GM08714 (cell line): ENCODE results near the gene ZNF217.
"Not testable (repeated sequence)": the region's sequence is repeated elsewhere in the genome, so short reads cannot be mapped to it uniquely, and the experiment has no call there.

ENCODE experiments used
- H3K4me3 ChIP-seq: fragments of 200-500 bp; sonication (Bioruptor generic); 2 replicates; pipeline ENCODE4 v1.5.1; 2014; ENCODE audit warnings: mild to moderate bottlenecking, low read length, inconsistent platforms
- ZNF274 ChIP-seq: IDR thresholded peaks from 2 replicates; pipeline ENCODE4 v1.6.1; 2012; ENCODE audit warnings: mild to moderate bottlenecking, low read depth, low read length

The ZNF217 gene

DNA sequence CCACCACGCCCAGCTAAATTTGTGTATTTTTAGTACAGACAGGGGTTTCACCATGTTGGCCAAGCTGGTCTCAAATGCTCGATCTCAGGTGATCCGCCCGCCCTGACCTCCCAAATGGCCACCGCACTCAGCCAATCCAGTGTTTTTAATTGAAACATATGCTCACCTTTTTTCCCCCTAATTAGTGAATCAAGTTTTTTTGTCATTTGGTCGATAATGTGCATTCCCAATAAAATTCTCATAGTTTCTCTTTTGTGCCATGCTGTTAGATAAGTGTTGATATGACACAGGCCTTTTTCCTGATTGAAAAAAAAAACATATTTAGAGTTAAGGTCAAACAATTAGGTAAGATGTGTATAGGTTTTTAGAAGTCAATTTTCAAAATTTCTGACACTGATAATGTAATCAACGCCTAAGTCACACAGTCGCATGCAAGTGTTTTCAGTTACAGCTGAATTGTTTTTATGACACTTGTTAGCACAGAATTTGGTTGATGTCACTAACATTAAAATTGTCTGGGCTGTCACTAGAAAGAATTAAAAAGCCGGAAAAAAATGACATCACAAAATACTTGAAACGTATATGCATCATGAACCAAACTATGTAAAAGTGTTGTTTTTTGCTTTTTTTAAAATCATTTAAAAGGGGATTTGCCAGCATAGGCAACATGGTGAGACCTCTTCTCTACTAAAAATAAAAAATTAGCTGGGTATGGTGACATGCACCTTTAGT is 21.9 kb downstream of the ZNF217 start:
- no peak overlapping the region for H3K4me3 ChIP-seq
- TF ChIP-seq ZNF274: no peak

DNA sequence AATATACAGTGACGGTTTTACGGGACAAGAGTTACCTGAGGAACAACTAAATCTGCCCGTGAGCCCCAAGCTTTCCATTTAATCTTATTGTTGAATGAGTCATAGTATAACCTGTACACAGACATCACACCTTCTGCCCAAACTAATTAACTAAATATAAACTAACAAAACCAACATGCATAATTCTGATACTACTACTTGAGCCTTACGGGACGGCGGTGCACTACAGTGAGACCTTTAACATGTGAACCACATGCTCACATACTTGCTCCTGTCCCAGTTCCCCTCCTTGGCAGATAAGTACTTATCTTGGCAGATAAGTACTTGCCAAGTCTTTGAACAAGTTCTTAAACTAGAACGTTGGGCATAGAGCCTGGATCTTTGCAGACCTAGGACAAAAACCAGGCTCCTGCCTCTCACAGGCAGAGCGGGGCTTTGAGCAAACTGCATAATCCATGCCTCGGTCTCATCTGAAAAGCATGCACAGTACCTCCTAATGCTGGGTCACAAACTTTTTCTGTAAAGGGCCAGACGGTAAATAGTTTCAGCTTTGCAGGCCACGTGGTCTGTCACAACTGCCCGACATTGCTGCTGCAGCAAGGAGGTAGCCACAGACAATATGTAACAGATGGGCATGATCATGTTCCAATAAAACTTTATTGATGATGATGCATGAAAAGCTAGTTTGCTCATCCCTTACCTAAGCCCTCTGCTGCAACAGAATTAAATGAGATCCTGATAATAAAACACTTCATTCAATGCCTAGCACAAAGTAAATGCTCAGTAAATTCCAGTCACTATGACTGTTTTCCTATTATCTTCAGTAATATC is 23.0 kb downstream of the ZNF217 start:
- no peak overlapping the region for H3K4me3 ChIP-seq
- no peak for TF ChIP-seq ZNF274

DNA sequence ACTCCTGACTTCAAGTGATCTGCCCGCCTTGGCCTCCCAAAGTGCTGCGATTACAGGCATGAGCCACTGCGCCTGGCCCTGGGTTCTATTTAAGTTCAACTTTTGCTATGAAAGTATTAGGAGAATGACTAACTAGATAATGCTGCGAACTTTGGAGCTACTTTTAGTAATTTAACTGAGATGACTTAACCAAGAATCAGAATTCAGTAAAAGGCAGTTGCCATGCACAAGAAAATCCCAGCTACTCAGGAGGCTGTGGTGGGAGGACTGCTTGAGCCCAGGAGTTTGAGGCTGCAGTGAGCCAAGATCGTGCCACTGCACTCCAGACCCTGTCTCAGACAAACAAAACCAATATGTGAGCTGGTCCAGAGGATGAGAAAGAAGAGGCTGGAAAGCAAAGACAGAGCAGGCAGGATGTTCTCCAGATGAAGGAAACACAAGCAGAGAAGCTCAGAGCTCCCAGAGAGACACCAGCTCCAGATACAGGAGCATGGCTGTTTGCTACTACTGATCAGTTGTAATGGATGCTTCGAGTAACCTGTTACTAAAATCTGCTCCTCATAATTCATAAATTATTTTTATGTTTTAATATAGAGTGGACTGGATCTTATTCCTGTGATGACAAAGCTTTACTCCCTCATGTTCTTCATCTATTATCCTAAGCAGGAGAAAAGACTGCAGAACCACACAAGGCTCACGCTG is 23.9 kb downstream of the ZNF217 start:
- no peak for TF ChIP-seq ZNF274
- H3K4me3 ChIP-seq: no peak overlapping the region

DNA sequence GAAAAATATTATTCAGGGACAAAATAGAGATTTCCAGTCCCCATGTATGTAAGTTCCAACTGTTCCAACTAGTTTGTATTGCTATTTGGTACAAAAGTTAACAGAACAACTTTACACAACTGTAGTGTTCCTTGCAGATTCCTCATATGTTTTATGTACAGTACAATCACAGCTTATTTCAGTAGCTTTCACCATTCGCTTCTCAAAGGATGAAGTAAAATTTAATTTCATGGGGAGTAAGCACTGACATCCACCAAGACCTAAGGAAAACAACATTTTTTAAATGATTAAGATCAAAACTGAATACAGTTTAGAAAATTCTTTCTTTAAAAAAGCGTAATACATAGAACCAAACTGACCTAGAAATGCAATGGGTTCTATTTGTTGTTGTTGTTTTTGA is 24.6 kb downstream of the ZNF217 start:
- TF ChIP-seq ZNF274: no peak
- H3K4me3 ChIP-seq: no peak overlapping the region

DNA sequence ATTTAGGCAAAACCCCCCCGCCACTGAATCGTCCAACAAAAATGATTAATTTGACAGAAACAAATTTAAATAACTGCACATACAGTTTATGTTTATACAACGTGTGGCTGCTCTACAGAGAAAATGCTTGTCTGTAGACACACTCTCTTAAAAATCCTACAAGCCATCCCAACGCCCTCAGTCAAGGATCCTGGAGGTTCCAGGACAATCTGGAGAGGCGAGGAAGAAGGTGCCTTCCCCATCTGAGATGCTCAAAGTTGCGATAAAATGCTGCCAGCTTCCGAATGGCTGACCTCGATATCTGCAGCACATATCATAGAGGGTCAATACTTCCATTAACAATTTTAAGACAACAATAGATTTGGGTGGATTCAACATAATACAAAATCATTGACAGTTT is 25.3 kb downstream of the ZNF217 start:
- H3K4me3 ChIP-seq: no peak overlapping the region
- no peak for TF ChIP-seq ZNF274

DNA sequence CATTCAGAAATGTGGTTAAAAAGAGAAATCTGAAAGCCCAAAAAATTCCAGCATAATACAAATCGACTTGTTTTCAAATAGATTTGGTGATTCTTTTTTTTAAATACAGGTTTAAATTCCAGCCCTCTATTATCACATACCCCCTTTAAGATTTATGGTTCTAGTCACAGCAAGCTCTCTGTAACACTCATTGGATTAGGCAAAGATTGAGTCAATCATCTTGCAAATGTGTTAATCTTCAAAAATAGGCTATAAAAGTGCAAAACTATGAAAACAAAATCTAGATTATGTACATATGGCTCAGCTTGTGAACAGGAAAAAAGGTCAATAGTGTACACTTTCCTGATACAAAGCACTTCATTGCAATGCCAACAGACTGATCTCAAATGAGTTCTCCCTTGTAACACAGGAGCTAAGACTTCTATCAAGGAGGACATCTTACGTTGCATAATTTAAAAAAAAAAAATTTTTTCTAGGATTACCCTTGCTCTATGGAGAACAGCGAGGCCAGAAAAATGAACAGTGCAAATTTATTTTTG is 26.2 kb downstream of the ZNF217 start:
- TF ChIP-seq ZNF274: no peak
- no peak overlapping the region for H3K4me3 ChIP-seq

DNA sequence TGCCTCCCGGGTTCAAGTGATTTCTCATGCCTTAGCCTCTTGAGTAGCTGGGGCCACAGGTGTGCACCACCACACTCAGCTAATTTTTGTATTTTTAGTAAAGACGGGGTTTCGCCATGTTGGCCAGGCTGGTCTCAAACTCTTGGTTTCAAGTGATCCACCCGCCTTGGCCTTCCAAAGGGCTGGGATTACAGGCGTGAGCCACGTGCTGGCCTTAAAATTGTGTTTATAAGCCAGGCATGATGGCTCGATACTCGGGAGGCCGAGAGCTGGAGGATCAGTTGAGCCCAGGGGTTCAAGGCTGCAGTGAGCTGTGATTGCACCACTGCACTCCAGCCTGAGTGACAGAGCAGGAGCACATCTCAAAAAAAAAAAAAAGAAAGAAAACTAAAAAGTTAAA is 27.0 kb downstream of the ZNF217 start:
- not testable (repeated sequence) for H3K4me3 ChIP-seq

DNA sequence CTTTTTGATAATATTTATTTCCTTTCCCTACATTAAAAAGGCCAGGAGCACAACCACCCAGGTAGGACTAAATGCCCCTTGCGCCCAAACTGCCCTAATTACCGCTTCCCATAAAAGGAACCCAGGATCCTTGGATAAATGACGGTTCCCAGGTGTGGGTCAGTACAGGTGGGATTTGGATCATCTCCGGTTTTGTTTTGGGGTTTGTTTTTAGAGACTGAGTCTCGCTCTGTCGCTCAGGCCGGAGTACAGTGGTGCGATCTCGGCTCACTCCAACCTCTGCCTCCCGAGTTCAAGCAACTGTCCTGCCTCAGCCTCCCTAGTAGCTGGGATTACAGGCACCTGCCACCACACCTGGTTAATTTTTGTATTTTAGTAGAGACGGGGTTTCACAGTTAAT is 28.4 kb downstream of the ZNF217 start:
- H3K4me3 ChIP-seq: no peak overlapping the region
- TF ChIP-seq ZNF274: no peak

DNA sequence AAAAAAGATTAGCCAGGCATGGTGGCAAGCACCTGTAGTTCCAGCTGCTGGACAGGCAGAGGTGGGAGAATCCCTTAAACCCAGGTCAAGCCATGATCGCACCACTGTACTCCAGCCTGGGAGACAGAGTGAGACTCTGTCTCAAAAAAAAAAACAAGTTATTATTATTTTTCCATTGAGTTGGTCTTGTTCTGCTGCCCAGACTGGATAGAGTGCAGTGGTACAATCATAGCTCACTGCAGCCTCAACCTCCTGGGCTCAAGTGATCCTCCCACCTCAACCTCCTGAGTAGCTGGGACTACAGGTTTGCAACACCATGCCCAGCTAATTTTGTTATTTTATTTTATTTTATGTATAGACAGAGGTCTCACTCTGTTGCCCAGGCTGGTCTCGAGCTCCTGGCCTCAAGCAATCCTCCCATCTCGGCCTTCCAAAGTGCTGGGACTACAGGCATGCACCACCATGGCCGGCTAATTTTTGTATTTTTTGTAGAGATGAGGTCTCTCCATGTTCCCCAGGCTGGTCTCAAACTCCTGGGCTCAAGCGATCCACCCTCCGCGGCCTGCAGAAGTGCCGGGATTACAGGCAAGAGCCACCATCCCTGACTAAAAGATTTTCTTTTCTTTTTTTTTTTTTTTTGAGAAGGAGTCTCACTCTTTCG is 31.4 kb downstream of the ZNF217 start:
- not testable (repeated sequence) for H3K4me3 ChIP-seq

DNA sequence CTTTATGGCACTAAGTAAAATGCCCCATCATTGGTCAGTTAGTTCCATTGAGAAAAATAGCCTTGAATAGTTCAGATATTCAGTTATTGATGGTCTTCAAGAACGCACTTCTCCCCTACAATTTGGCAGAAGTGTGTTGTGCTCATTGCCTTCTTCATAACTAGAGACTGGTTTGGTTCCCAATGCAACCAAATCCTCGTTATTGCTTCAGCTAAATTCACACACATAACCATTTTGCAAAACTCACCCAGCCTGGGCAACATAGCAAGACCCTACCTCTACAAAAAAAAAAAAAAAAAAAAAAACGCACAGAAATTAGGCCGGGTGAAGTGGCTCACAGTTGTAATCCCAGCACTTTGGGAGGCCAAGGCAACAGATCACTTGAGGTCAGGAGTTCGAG is 32.1 kb downstream of the ZNF217 start:
- TF ChIP-seq ZNF274: no peak
- H3K4me3 ChIP-seq: no peak overlapping the region

DNA sequence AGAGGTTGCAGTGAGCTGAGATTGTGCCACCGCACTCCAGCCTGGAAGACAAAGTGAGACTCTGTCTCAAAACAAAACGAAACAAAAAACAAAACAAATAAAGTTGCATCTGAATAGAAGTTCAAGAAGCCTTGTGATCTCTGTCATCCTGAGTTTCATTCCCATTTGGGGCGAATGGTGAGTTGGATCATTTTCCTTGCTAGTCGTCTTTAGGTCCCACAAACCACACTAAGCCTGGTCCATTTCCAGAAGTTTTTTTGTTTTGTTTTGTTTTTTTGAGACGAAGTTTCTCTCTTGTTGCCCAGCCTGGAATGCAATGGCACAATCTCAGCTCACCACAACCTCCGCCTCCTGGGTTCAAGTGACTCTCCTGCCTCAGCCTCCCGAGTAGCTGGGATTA is 33.8 kb downstream of the ZNF217 start:
- H3K4me3 ChIP-seq: no peak overlapping the region
- no peak for TF ChIP-seq ZNF274

DNA sequence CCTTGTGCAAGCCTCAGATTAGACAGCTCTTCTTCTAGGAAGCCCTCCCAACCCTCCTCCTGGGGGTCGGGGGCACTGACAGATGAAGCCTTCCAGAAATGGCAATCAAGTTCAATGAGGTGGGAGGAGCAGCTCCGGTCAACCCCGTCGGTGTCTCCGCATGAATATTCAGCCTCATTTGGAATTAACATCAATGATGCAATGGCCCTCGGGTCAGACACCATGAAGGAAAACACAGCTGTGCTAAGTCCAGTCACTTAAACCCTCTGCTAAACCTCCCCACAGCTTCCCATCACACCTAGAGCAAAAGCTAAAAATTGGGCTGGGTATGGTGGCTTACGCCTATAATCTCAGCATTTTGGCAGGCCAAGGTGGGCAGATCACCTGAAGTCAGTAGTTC is 36.5 kb downstream of the ZNF217 start:
- H3K4me3 ChIP-seq: no peak overlapping the region
- TF ChIP-seq ZNF274: no peak

DNA sequence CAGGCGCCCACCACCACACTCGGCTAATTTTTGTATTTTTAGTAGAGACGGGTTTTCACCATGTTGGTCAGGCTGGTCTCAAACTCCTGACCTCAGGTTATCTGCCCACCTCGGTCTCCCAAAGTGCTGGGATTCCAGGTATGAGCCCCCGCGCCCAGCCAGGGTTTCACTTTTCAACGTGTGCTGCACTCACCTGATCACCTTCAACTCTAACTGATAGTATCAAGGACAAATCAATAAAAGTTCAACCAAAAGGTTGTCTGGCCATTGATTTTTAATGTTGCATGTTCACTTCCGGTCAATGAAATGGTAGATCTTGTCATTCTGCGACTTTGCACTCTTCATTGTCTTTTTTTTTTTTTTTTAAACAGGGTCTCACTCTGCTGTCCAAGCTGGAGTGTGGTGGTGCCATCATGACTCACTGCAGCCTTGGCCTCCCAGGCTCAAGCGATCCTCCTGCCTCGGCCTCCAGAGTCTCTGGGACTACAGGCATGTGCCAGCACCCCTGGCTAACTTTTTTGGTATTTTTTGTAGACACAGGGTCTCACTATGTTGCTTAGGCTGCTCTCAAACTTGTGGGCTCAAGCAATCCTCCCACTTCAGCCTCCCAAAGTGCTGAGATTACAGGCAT is 37.3 kb downstream of the ZNF217 start:
- no peak overlapping the region for H3K4me3 ChIP-seq
- TF ChIP-seq ZNF274: no peak

DNA sequence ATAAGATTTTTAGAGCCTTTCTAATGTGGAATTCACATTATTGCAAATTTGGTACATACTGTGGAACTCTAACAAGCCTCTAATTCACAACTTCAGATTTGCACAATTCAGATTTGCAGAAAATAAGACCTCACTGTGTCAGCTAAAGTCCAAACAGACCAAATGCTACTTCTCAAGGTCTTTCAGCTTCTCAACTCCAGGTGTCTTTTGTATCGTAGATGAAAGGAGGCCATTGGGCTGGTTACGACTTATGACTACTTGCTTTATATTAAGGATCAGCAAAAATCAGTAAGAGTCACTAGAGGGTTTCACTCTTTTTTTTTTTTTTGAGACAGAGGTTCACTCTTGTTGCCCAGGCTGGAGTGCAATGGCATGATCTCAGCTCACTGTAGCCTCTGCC is 37.8 kb downstream of the ZNF217 start:
- H3K4me3 ChIP-seq: no peak overlapping the region
- TF ChIP-seq ZNF274: no peak

DNA sequence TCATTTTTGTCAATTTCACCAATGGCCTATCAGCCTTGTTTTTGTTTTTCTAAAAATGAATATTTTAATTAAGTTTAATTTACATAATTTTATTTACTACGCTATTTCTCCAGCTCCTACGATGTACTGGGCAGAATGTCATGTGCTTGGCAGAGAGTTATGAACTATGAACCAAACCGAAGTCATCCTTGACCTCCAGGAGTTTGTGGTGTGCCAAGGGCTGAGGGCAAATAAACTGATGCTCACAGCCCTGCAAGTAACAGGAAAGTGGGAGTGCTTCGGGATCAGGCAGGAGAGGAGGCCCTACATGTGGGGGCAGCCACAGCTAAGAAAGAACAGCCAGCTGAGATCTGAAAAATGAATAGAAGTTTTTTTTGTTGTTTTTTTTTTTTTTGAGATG is 38.6 kb downstream of the ZNF217 start:
- no peak for TF ChIP-seq ZNF274
- H3K4me3 ChIP-seq: no peak overlapping the region

DNA sequence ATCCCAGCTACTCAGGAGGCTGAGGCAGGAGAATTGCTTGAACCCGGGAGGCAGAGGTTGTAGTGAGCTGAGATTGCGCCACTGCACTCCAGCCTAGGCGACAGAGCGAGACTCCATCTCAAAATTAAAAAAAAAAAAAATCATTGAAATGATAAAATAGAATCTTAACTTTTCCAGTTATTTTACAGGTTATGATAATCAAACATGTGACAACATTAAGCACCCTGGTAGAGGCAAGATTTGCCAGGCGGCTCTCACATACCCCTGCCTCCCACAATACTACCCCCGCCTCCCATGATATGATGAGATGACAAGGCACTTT is 41.1 kb downstream of the ZNF217 start:
- H3K4me3 ChIP-seq: not testable (repeated sequence)

DNA sequence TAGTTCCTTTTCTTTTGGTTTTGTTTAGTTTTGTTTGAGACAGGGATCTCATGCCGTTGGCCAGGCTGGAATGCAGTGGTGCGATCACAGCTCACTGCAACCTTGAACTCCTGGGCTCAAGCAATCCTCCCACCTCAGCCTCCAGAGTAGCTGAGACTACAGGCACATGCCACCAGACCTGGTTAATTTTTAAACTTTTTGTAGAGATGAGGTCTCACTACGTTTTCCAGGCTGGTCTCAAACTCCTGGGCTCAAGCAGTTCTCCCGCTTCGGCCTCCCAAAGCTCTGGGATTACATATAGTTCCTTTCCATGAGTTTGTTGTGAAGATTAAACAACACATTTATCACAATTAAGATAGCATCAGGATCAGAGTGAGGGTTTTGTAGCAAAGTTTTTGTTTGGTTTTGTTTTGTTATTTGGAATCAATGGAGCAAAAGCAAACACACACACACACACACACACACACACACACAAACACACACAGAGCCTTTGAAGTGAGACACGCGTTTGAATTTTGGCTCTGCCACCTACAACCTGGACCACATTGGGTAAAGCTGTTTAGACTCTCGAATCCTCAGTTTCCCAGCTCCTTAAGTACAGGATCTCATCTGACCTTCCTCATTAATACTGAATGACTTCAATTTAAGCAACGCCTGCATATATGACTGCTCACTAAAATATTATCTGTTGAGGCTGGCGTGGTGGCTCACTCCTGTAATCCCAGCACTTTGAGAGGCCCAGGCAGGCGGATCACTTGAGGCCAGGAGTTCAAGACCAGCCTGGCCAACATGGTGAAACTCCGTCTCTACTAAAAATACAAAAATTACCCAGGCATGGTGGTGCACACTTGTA is 41.7 kb downstream of the ZNF217 start:
- H3K4me3 ChIP-seq: not testable (repeated sequence)
